ENCODE results near the gene CARD9.

DNA sequence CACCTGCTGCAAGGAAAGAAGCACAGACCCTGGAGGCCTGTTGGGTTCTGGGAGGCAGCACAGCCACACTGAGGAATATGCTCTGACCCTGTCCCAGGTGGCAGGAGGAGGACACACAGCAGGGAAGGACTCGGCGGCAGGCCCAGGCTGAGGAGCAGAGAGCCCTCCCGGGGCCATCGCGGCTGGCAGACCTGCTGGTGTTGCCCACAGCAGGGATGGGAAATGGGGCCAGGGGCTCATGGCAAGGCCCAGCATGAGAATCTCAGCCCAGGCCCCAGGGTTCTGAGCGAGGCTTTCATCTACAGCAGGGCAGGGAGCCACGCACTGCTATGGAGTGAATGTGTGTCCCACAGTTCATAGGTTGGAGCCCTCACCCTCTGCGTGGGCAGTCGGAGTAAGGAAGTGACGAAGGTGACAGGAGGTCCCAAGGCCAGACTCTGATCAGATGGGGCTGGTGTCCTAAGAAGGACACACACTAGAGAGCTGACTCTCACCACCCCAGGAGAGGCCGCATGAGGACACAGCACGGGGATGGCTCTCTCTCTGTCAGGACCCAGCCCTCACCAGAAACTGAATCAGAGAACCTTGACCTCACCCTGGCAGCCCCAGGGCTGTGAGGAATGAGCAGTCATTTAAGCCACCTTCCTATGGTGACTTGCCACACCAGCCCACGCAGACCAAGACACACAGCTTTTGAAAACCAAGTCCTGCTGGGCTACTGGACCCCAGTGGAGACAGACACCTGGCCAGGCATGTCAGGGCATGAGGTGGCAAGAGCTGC, 56.4 kb downstream of the CARD9 start:
- TF ChIP-seq, protein P1, sequence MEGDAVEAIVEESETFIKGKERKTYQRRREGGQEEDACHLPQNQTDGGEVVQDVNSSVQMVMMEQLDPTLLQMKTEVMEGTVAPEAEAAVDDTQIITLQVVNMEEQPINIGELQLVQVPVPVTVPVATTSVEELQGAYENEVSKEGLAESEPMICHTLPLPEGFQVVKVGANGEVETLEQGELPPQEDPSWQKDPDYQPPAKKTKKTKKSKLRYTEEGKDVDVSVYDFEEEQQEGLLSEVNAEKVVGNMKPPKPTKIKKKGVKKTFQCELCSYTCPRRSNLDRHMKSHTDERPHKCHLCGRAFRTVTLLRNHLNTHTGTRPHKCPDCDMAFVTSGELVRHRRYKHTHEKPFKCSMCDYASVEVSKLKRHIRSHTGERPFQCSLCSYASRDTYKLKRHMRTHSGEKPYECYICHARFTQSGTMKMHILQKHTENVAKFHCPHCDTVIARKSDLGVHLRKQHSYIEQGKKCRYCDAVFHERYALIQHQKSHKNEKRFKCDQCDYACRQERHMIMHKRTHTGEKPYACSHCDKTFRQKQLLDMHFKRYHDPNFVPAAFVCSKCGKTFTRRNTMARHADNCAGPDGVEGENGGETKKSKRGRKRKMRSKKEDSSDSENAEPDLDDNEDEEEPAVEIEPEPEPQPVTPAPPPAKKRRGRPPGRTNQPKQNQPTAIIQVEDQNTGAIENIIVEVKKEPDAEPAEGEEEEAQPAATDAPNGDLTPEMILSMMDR (conservative IDR thresholded peaks at IDR 0.05) = no peak
- no peak for TF ChIP-seq ZFX (IDR thresholded peaks at IDR 0.05)
